Measurements from ENCODE around the gene CALML4.
"Not testable (repeated sequence)": the region's sequence is repeated elsewhere in the genome, so short reads cannot be mapped to it uniquely, and the experiment has no call there.

CALML4 gene

GRCh38 chr15:68224108-68224507 lies 19.0 kb upstream of the CALML4 start:
- TF ChIP-seq, protein P1, sequence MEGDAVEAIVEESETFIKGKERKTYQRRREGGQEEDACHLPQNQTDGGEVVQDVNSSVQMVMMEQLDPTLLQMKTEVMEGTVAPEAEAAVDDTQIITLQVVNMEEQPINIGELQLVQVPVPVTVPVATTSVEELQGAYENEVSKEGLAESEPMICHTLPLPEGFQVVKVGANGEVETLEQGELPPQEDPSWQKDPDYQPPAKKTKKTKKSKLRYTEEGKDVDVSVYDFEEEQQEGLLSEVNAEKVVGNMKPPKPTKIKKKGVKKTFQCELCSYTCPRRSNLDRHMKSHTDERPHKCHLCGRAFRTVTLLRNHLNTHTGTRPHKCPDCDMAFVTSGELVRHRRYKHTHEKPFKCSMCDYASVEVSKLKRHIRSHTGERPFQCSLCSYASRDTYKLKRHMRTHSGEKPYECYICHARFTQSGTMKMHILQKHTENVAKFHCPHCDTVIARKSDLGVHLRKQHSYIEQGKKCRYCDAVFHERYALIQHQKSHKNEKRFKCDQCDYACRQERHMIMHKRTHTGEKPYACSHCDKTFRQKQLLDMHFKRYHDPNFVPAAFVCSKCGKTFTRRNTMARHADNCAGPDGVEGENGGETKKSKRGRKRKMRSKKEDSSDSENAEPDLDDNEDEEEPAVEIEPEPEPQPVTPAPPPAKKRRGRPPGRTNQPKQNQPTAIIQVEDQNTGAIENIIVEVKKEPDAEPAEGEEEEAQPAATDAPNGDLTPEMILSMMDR (IDR thresholded peaks at IDR 0.05; ENCODE audit: low read depth, low read length) = no peak
- no peak for DNase-seq (ENCODE audit: low read depth in 2 of 2)
- no peak overlapping the region for H3K4me3 ChIP-seq (replicated peaks in 1 of 2; ENCODE audit: low read depth in 2 of 2, low read length in 2 of 2)

- no peak overlapping the region for H3K4me3 ChIP-seq (replicated peaks in 1 of 2; ENCODE audit: low read depth in 2 of 2, low read length in 2 of 2)
- DNase-seq (ENCODE audit: low read depth in 2 of 2) = no peak
- TF ChIP-seq, protein P1 (IDR thresholded peaks at IDR 0.05; ENCODE audit: low read depth, low read length) = no peak
These were observed 18.0 kb upstream of the CALML4 start for GRCh38 chr15:68223171-68223570.

- DNase-seq (ENCODE audit: low read depth in 2 of 2); H3K4me3 ChIP-seq (replicated peaks in 1 of 2; ENCODE audit: low read depth in 2 of 2, low read length in 2 of 2): not testable (repeated sequence)
These were observed 17.3 kb upstream of the CALML4 start for GRCh38 chr15:68222432-68222743.

DNA sequence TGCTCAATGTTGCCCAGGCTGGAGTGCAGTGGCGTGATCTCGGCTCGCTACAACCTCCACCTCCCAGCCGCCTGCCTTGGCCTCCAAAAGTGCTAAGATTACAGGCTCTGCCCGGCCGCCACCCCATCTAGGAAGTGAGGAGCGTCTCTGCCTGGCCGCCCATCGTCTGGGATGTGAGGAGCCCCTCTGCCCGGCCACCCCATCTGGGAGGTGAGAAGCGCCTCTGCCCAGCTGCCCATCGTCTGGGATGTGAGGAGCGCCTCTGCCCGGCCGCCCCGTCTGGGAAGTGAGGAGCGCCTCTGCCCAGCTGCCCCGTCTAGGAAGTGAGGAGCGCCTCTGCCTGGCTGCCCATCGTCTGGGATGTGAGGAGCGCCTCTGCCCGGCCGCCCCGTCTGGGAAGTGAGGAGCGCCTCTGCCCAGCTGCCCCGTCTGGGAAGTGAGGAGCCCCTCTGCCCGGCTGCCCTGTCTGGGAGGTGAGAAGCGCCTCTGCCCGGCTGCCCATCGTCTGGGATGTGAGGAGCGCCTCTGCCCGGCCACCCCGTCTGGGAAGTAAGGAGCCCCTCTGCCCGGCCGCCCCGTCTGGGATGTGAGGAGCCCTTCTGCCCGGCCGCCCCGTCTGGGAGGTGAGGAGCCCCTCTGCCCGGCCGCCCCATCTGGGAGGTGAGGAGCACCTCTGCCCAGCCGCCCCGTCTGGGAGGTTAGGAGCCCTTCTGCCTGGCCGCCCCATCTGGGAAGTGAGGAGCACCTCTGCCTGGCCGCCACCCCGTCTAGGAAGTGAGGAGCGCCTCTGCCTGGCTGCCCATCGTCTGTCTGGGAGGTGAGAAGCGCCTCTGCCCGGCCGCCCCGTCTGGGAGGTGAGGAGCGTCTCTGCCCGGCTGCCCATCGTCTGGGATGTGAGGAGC lies 16.6 kb upstream of the CALML4 start:
- not testable (repeated sequence) for DNase-seq (ENCODE audit: low read depth in 2 of 2); H3K4me3 ChIP-seq (replicated peaks in 1 of 2; ENCODE audit: low read depth in 2 of 2, low read length in 2 of 2)

DNA sequence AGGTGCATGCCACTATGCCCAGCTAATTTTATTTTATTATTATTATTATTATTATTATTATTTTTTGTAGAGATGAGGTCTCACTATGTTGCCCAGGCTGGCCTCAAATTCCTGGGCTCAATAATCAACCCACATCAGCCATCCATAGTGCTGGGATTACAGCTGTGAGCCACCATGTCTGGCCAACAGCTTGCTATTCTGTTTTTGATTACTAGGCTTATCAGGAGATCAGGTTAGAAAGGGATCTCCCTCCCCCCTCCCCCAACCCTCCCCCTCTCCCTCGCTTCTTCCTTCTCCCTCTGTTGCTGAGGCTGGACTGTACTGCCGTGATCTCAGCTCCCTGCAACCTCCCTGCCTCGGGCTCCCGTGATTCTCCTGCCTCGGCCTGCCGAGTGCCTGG lies 15.8 kb upstream of the CALML4 start:
- H3K4me3 ChIP-seq (replicated peaks in 1 of 2; ENCODE audit: low read depth in 2 of 2, low read length in 2 of 2) = no peak overlapping the region
- DNase-seq (ENCODE audit: low read depth in 2 of 2) = no peak
- TF ChIP-seq, protein P1 (IDR thresholded peaks at IDR 0.05; ENCODE audit: low read depth, low read length) = no peak

DNA sequence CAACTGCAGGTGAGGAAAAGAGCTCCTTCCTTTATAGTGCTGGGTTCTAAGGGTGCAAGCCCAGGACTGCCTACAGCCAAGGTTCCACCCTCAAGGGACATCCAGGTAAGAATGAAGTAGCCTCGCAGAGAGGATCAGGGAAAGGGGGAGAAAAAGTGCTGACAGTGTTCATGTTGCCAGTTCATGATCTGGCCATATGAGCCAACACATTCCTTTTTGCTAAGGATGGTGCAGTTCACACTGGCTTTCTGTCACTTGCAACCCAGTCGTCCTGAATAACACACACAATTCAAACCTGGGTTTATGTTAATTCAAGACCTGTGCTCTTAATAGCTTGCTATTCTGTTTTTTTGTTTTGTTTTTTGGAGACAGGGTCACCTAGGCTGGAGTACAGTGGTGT lies 15.4 kb upstream of the CALML4 start:
- TF ChIP-seq, protein P1 (IDR thresholded peaks at IDR 0.05; ENCODE audit: low read depth, low read length) = no peak
- H3K4me3 ChIP-seq (replicated peaks in 1 of 2; ENCODE audit: low read depth in 2 of 2, low read length in 2 of 2) = no peak overlapping the region
- DNase-seq (ENCODE audit: low read depth in 2 of 2) = no peak

GRCh38 chr15:68218847-68219798 lies 14.0 kb upstream of the CALML4 start:
- DNase-seq (ENCODE audit: low read depth in 2 of 2) = no peak
- H3K4me3 ChIP-seq (replicated peaks in 1 of 2; ENCODE audit: low read depth in 2 of 2, low read length in 2 of 2) = no peak overlapping the region
- TF ChIP-seq, protein P1 (IDR thresholded peaks at IDR 0.05; ENCODE audit: low read depth, low read length) = no peak
